ENCODE results near the gene GFPT2.

GFPT2 gene

GRCh38 chr5:180352116-180353047 is 754 bp downstream of the GFPT2 start:
- DNase-seq (ENCODE audit: extremely low read depth in 1 of 2, low read depth in 1 of 2) = no peak

- no peak for DNase-seq (ENCODE audit: extremely low read depth in 1 of 2, low read depth in 1 of 2)
Observed at GRCh38 chr5:180350711-180351465, 2.2 kb downstream of the GFPT2 start.

- DNase-seq (ENCODE audit: extremely low read depth in 1 of 2, low read depth in 1 of 2) = no peak
Observed at GRCh38 chr5:180350296-180350695, 2.8 kb downstream of the GFPT2 start.

GRCh38 chr5:180349391-180349790 is 3.7 kb downstream of the GFPT2 start:
- DNase-seq (ENCODE audit: extremely low read depth in 1 of 2, low read depth in 1 of 2) = no peak

GRCh38 chr5:180348336-180348735 is 4.8 kb downstream of the GFPT2 start:
- DNase-seq (ENCODE audit: extremely low read depth in 1 of 2, low read depth in 1 of 2) = no peak

GRCh38 chr5:180347702-180348101 is 5.4 kb downstream of the GFPT2 start:
- no peak for DNase-seq (ENCODE audit: extremely low read depth in 1 of 2, low read depth in 1 of 2)

GRCh38 chr5:180346358-180346757 is 6.8 kb downstream of the GFPT2 start:
- no peak for DNase-seq (ENCODE audit: extremely low read depth in 1 of 2, low read depth in 1 of 2)

GRCh38 chr5:180345781-180346180 is 7.4 kb downstream of the GFPT2 start:
- DNase-seq (ENCODE audit: extremely low read depth in 1 of 2, low read depth in 1 of 2) = no peak

- no peak for DNase-seq (ENCODE audit: extremely low read depth in 1 of 2, low read depth in 1 of 2)
Observed at GRCh38 chr5:180345186-180345585, 8.0 kb downstream of the GFPT2 start.

GRCh38 chr5:180344696-180344999 is 8.5 kb downstream of the GFPT2 start:
- DNase-seq (ENCODE audit: extremely low read depth in 1 of 2, low read depth in 1 of 2) = no peak

- no peak for DNase-seq (ENCODE audit: extremely low read depth in 1 of 2, low read depth in 1 of 2)
Observed at GRCh38 chr5:180343831-180344695, 9.1 kb downstream of the GFPT2 start.

GRCh38 chr5:180343110-180343830 is 9.9 kb downstream of the GFPT2 start:
- no peak for DNase-seq (ENCODE audit: extremely low read depth in 1 of 2, low read depth in 1 of 2)

- no peak for DNase-seq (ENCODE audit: extremely low read depth in 1 of 2, low read depth in 1 of 2)
Observed at GRCh38 chr5:180341595-180341994, 11.5 kb downstream of the GFPT2 start.

GRCh38 chr5:180340856-180341255 is 12.3 kb downstream of the GFPT2 start:
- no peak for DNase-seq (ENCODE audit: extremely low read depth in 1 of 2, low read depth in 1 of 2)

GRCh38 chr5:180339583-180340183 is 13.5 kb downstream of the GFPT2 start:
- no peak for DNase-seq (ENCODE audit: extremely low read depth in 1 of 2, low read depth in 1 of 2)

GRCh38 chr5:180338001-180338707 is 15.0 kb downstream of the GFPT2 start:
- no peak for DNase-seq (ENCODE audit: extremely low read depth in 1 of 2, low read depth in 1 of 2)

GRCh38 chr5:180336234-180337020 is 16.7 kb downstream of the GFPT2 start:
- no peak for DNase-seq (ENCODE audit: extremely low read depth in 1 of 2, low read depth in 1 of 2)

GRCh38 chr5:180335614-180336233 is 17.4 kb downstream of the GFPT2 start:
- DNase-seq (ENCODE audit: extremely low read depth in 1 of 2, low read depth in 1 of 2) = no peak
